ENCODE measurements around the gene NEGR1.

Gene NEGR1

DNA sequence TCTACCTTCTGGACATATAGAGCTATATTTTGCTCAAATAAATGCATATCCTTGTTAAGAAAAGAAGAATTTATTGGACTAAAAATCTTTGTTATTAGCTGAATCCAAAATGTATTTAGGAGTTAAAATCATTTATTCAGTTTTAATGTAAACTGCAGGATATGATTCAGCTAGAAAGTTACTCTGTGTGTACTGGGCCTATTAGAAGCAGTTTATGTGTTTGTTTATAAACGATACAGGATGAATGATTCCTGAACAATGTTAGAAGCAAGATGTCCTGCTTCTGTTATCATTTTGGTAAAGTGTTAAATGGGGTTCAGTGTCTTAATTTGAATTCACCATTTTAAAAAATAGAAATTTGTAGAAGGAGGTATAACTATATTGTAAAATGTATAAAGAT, 652.3 kb downstream of the NEGR1 start:
- Histone ChIP-seq H3K36me3 (ENCODE audit: control insufficient read depth, insufficient read depth, low read length) (no peaks in the 10 kb centered on the region), H3K4me3 (replicated peaks; ENCODE audit: low read depth, low read length) (no peak overlapping the region), H3K27me3 (replicated peaks; ENCODE audit: control insufficient read depth, insufficient read depth, low read length) (no peaks in the 10 kb centered on the region)
- DNase-seq (ENCODE audit: extremely low read depth, insufficient read length): no peak
- TF ChIP-seq, protein P1, sequence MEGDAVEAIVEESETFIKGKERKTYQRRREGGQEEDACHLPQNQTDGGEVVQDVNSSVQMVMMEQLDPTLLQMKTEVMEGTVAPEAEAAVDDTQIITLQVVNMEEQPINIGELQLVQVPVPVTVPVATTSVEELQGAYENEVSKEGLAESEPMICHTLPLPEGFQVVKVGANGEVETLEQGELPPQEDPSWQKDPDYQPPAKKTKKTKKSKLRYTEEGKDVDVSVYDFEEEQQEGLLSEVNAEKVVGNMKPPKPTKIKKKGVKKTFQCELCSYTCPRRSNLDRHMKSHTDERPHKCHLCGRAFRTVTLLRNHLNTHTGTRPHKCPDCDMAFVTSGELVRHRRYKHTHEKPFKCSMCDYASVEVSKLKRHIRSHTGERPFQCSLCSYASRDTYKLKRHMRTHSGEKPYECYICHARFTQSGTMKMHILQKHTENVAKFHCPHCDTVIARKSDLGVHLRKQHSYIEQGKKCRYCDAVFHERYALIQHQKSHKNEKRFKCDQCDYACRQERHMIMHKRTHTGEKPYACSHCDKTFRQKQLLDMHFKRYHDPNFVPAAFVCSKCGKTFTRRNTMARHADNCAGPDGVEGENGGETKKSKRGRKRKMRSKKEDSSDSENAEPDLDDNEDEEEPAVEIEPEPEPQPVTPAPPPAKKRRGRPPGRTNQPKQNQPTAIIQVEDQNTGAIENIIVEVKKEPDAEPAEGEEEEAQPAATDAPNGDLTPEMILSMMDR (IDR thresholded peaks at IDR 0.05; ENCODE audit: insufficient read depth, low read length, poor library complexity, severe bottlenecking): no peak

DNA sequence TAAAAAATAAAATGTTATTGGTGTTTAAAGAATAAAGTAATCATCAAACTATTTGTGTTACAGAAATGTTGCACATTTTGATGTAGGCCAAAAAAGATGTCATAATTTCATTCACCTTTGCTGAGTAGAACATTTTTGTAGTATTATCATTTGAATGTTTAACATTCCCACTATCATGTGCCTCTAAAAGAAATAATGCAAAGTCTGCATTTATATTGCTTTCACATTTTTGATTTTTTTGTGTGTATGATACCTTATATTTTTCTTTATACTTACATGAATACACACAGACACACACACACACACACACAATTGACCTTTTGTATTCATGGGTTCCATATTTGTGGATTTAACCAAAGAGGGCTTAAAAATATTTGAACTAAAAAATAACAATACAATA, 657.3 kb downstream of the NEGR1 start:
- DNase-seq (ENCODE audit: extremely low read depth, insufficient read length): no peak
- no peak overlapping the region for H3K4me3 ChIP-seq (replicated peaks; ENCODE audit: low read depth, low read length)
- no peaks in the 10 kb centered on the region for H3K27me3 ChIP-seq (replicated peaks; ENCODE audit: control insufficient read depth, insufficient read depth, low read length)
- TF ChIP-seq, protein P1 (IDR thresholded peaks at IDR 0.05; ENCODE audit: insufficient read depth, low read length, poor library complexity, severe bottlenecking): no peak
- H3K36me3 ChIP-seq (ENCODE audit: control insufficient read depth, insufficient read depth, low read length): no peaks in the 10 kb centered on the region

GRCh38 chr1:71623888-71624287, 658.5 kb downstream of the NEGR1 start:
- no peaks in the 10 kb centered on the region for H3K36me3 ChIP-seq (ENCODE audit: control insufficient read depth, insufficient read depth, low read length)
- no peak overlapping the region for H3K4me3 ChIP-seq (replicated peaks; ENCODE audit: low read depth, low read length)
- H3K27me3 ChIP-seq (replicated peaks; ENCODE audit: control insufficient read depth, insufficient read depth, low read length): no peaks in the 10 kb centered on the region
- TF ChIP-seq, protein P1 (IDR thresholded peaks at IDR 0.05; ENCODE audit: insufficient read depth, low read length, poor library complexity, severe bottlenecking): no peak
- no peak for DNase-seq (ENCODE audit: extremely low read depth, insufficient read length)

DNA sequence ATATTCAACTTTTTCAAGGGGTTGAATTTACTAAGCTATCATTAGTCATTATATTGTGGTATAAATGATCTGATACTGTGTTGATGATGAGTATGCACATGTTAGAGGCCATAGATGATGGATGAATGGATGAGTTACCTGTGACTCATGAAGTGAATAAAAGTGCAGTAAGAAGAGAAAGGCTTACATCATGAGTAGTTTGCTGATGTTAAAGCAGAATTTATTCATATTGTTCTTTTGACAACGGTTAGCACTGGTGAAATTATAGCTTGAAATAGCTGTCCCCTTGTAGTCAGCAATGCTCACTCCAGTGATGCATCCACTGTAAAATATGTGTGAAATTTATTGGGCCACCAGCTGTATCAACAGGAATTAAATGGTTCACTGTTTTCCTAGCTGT, 660.6 kb downstream of the NEGR1 start:
- TF ChIP-seq, protein P1 (IDR thresholded peaks at IDR 0.05; ENCODE audit: insufficient read depth, low read length, poor library complexity, severe bottlenecking): no peak
- no peak for DNase-seq (ENCODE audit: extremely low read depth, insufficient read length)
- Histone ChIP-seq H3K4me3 (replicated peaks; ENCODE audit: low read depth, low read length) (no peak overlapping the region), H3K36me3 (ENCODE audit: control insufficient read depth, insufficient read depth, low read length) (no peaks in the 10 kb centered on the region), H3K27me3 (replicated peaks; ENCODE audit: control insufficient read depth, insufficient read depth, low read length) (no peaks in the 10 kb centered on the region)

DNA sequence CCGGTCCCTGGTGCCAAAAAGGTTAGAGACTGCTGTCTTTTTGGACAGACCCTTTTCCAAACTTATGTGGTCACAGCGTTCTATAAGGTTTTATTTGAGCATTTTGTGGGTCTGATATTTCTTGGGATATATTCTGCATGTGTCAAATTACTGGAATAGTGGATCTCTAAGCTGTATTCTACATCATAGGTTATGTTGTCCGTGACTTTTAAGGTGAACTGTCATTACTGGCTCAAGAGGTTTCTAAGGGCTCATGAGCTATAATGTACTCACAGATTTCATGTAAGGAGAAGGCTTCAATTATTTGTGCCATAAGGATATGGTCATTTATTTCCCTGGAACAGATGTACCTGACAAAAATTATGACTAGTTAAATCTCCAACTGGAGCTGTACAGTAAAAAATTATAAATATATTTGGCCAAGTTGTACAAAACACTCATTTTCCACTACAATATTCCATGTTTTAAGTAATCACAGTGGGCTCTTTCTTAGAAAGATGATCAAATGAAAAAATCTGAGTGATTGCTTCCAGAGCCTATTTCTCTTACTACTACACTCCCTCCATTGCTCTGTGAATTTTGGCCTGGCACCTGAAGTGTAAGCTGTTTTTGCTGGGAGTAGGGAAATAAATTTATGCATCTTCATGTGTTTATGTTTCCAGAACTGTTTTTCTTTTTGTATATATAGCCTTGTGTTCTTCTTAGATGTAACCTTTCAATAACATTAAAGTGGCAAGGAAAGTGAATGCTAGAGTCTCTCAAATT, 663.4 kb downstream of the NEGR1 start:
- H3K27me3 ChIP-seq (replicated peaks; ENCODE audit: control insufficient read depth, insufficient read depth, low read length): no peaks in the 10 kb centered on the region
- H3K36me3 ChIP-seq (ENCODE audit: control insufficient read depth, insufficient read depth, low read length): no peaks in the 10 kb centered on the region
- TF ChIP-seq, protein P1 (IDR thresholded peaks at IDR 0.05; ENCODE audit: insufficient read depth, low read length, poor library complexity, severe bottlenecking): no peak
- DNase-seq (ENCODE audit: extremely low read depth, insufficient read length): no peak
- no peak overlapping the region for H3K4me3 ChIP-seq (replicated peaks; ENCODE audit: low read depth, low read length)
